ENCODE data around the gene C22orf39.

The C22orf39 gene, protein sequence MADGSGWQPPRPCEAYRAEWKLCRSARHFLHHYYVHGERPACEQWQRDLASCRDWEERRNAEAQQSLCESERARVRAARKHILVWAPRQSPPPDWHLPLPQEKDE

DNA sequence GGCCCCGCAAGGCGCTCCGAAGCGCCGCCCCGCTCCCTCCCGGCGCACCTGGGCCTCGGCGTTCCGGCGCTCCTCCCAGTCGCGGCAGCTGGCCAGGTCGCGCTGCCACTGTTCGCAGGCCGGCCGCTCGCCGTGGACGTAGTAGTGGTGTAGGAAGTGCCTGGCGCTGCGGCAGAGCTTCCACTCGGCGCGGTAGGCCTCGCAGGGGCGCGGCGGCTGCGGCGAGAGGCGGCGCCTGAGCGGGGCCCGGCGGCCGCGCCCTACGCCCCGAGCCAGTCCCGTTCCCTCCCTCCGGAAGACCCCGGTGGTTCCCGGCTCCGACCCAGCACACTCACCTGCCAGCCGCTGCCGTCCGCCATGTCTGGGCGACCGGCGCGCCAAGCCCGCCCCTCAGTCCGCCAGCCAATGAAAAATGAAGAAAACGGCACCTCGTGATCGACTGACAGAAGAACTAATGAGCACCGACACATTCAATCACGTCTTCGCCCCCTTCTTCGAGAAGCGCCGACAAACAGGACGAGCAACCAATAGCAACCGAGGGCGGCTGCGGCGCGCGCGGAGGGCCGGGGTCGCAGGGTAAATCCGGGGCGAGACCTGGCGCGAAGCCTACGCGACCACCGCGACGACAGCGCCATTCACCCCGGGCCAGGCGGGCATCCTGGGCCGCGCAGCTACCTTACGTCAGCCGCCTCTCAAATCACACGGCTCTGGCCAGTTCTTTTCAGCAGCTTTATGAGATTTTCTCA, at the start of gene C22orf39:
C22orf39 (minus strand) TSS at position 382 of the 746 bp plus-strand sequence; CDS start at position 359, 23 bp downstream.
- FAIRE-seq: peak; percentile 33

DNA sequence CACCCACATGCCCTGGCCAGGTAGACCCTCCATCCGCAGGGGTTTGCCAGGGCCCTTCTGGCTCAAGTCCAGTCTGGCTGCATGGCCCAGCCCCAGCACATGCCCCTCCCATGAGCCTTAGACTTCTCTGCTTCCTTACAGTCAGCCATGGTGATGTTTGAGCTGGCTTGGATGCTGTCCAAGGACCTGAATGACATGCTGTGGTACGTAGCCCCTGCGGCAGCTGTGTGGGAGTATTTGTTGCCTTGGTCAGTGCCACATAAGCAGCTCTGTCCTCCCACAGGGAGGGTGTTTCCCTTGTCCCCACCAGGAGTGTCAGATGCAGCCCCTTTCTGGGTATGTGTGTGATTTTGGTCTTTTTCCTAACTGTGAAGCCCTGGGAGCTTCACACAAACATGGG, 49.7 kb upstream of the C22orf39 start:
- FAIRE-seq: no peak

DNA sequence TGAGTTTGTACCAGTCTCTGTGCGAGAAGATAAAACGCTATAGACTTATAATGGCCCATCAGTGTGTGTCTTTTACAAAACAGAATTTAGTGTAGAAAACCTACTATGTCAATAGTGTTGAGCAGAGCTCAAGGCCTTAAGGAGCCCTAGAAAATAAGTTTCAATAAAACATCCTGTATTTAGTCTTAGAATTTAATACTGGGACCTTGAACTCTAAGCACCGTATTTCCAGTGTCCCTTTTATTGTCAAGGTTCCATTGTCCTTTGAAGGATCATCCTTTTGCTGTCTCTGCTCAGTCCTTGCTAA, 48.8 kb upstream of the C22orf39 start:
- no peak for FAIRE-seq

DNA sequence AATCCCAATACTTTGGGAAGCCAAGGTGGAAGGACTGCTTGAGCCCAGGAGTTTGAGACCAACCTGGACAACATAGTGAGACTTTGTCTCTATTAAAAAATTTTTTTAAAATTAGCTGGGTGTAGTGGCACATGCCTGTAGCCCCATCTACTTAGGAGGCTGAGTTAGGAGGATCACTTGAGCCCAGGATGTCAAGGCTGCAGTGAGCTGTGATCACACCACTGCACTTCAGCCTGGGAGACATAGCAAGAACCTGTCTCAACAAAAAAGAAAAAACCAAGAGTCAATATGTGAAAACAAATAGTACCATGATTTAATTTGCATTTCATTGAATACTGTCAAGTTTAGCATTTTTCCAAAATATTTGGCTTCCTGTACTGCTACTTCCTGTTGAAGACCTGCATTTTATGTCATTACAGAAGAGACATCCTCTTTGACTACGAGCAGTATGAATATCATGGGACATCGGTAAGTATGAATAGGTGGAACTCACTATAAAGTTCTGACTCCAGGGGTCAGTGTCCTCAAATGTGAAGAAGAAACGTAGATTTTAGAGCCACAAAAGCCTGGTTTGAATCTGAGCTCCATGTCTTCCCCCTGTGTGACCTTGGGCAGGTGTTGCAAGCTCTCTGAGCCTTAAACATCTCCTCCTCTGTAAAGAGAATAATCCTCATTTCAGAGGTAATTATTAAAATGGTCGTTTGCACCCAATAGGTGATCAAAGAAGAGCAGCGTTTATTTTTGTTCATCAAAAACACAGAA, 48.2 kb upstream of the C22orf39 start:
- FAIRE-seq: no peak

DNA sequence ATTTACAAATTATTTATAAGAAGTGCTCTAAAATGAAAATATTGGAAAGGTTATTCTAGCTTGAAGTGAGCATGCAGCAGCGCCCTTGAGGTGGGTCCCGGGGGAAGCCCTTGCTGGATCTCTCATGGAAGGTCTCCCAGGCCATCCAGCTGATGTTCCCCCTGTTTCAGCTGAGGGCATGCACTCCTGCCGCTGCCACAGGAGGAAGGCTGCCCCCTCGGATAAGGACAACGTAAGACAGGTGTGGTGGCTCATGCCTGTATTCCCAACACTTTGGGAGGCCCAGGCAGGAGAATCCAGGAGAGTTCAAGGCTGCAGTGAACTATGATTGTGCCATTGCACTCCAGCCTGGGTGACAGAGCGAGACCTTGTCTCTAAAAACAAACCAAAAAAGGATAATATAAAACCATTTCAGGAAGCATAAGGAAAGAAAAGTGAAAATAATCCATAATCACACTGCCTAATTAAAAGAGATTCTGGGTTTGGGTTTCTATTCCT, 47.2 kb upstream of the C22orf39 start:
- FAIRE-seq: no peak

DNA sequence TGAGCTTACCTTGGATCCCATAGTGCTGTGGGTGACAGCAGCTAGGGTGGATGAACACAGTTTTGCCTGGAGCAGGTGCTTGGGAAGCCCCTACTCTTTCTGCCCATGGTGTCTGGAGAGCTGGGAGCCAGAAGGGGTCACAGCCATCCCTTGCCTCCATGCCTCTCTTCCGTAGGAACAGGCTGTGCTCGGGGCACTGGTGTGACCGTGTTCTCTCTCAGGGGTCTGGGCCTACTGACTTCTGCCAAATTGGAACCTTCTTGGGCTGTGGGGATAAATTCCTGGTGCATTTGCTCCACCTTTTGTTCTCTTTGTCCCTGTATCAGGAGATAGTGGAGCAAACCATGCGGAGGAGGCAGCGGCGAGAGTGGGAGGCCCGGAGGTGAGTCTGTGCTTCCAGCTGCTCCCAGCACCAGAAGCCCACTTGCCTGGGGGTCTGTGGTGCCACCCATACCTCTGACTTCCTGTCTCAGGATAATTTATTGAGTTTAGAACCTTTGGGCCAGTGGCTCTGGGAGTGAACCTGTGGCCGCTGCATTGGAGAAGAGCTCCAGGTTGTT, 46.6 kb upstream of the C22orf39 start:
- no peak for FAIRE-seq

- FAIRE-seq: no peak
These were observed 45.1 kb upstream of the C22orf39 start for GRCh38 chr22:19492504-19493174.

GRCh38 chr22:19490628-19491230, 43.2 kb upstream of the C22orf39 start:
- FAIRE-seq: no peak

- peak; percentile 99 for FAIRE-seq
These were observed 41.7 kb upstream of the C22orf39 start for GRCh38 chr22:19488884-19489843.

DNA sequence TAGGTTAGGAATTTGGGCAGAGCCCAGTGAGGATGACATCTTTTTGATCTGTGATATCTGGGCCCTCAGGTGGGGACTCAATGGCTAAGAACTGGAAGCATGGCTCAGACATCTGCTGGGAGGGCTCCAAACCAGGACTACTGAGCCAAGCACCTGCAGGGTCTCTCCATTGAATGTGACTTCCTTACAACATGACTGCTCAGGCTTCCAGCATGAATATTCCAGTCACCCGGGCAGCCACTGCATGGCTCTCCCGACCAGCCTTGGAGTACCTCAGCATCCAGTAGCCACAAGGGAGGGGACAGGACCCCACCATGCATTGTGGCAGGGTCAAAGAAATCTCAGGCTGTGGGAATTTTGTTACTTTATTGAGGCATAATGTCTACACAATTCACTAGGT, 40.8 kb upstream of the C22orf39 start:
- FAIRE-seq: no peak

- no peak for FAIRE-seq
These were observed 36.2 kb upstream of the C22orf39 start for GRCh38 chr22:19483481-19484244.

GRCh38 chr22:19482297-19482696, 34.8 kb upstream of the C22orf39 start:
- FAIRE-seq: no peak

DNA sequence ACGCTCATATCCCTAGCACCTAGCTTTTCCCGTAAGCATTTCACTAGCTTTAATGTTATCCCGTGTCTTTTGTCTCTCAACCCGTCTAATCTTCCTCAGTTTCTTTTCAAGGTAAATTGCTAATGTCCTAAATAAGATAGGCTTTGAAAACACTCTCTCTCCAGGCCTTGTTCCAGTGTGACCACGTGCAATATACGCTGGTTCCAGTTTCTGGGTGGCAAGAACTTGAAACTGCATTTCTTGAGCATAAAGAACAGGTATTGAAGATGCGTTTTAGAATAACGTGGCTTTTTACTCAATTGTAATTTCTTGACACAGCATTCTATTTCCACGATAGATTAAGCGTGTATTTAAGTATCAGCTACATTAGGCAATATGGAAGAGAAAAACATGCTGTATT, 33.3 kb upstream of the C22orf39 start:
- no peak for FAIRE-seq

DNA sequence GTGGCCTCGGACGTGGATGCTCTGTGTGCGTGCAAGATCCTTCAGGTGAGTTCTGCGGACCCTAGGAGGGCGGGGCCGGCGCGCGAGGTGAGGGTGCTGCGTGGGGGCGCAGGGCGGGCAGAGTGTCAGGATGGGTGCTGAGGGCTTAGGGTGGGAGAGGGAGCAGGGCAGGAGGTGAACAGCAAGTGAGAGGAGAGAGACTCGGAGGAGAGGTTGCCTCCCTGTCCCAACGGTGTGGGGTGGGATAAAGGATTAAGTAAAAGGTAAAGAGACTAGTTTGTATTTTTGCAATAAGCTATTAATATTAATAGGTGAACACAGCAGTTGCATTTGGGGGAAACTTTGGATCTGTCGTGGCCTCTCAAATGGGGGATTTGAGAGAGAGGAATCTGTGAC, 32.7 kb upstream of the C22orf39 start:
- FAIRE-seq: no peak

GRCh38 chr22:19479355-19480172, 32.1 kb upstream of the C22orf39 start, which contains the start of gene CDC45:
CDC45 (plus strand) TSS chr22:19479920; CDS start chr22:19479969, 49 bp downstream.
- FAIRE-seq: peak; percentile 91

DNA sequence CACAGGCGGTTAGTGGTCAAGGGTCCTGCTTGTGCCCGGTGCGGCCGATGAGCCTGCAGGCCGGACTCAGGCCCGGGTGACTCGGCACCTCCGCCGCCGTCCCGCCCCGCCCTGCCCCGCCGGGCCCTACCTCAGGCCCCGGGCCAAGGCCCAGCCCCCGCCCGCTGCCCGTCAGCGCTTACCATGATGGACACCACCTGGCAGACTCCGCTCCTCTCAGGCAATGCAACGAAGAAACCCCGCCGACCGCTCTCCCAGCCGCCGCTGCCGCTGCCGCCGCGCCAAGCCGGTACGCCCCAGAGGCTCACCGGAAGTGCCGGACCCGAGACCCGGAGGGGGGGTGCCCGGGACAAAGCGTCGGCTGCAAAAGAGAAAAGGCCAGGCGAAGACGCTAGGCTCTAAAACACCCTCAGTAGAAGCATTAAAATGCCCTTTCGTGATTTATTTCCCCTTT, 31.4 kb upstream of the C22orf39 start, which contains the start of gene UFD1:
UFD1 (minus strand) TSS at position 293 of the 454 bp plus-strand sequence; CDS start at position 185, 108 bp downstream.
- FAIRE-seq: no peak

DNA sequence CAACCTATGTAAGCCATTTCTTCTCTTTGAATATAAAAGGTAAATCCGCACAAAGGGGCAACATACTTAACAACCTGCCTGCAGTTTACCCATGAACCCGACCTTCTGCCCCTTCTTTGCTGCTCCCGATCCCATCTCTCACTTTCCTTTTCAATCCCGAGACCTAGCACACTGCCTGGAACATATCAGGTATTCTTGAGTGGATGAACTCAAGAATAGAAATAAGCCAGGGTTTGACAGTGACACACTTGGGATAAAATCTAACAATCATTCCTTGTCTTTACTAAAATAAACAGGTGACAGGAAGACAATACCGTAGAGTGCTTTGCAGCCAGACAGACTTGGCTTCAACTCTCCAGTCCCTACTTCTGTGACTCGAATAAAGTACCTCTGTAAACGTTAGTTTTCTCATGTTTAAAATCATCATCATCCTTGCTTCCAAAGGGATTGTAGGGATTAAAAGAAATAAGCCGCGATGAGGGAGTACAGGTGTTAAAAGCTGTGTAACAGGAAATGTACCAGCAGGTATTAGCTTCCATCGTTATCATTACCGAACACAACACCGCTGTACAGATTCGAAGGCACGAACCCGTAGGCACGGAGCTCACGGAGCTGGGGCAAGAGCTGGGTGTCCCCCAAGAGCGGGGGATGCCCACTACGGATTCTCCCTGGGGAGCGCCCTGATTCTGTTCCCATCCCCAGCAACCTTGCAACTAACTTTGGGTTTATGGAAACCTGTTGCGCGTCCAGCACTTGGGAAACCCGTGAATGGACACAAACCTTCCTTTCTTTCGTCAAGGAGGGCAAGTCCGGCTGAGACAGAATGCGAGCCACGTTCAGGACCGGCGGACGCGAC, 30.8 kb upstream of the C22orf39 start:
- no peak for FAIRE-seq

- no peak for FAIRE-seq
These were observed 30.0 kb upstream of the C22orf39 start for GRCh38 chr22:19477321-19478044.

Data from islet of Langerhans (tissue), 1 donor.